ENCODE results near the gene GLE1.

The GLE1 gene

DNA sequence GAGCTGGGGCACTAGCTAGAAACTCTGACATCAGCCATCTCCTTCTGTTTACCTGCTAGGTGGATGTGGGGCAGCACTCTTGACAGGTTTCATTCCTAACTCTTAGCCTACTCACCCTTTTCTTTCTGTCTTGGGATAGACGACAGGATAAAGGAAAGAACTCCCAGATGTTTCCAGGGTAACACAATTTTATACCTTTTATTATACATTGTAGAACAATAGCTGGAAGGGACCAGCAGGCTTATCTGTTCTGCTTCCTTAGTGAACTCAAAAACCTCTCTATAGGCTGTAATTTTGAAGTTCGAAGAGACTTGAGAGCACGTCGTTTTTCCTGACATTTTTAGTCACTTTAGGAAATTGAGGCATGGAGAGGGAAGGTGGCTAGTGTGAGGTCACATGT is 61.1 kb downstream of the GLE1 start:
- TF ChIP-seq MYC (IDR thresholded peaks at IDR 0.05; ENCODE audit: low read depth, low read length) (no peak), POLR2A (IDR thresholded peaks at IDR 0.05; ENCODE audit: extremely low read depth, insufficient read length) (no peak)
- TF ChIP-seq, protein P1, sequence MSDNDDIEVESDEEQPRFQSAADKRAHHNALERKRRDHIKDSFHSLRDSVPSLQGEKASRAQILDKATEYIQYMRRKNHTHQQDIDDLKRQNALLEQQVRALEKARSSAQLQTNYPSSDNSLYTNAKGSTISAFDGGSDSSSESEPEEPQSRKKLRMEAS (IDR thresholded peaks at IDR 0.05; ENCODE audit: low read depth, low read length), result no peak
- TF ChIP-seq, protein P2, sequence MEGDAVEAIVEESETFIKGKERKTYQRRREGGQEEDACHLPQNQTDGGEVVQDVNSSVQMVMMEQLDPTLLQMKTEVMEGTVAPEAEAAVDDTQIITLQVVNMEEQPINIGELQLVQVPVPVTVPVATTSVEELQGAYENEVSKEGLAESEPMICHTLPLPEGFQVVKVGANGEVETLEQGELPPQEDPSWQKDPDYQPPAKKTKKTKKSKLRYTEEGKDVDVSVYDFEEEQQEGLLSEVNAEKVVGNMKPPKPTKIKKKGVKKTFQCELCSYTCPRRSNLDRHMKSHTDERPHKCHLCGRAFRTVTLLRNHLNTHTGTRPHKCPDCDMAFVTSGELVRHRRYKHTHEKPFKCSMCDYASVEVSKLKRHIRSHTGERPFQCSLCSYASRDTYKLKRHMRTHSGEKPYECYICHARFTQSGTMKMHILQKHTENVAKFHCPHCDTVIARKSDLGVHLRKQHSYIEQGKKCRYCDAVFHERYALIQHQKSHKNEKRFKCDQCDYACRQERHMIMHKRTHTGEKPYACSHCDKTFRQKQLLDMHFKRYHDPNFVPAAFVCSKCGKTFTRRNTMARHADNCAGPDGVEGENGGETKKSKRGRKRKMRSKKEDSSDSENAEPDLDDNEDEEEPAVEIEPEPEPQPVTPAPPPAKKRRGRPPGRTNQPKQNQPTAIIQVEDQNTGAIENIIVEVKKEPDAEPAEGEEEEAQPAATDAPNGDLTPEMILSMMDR (IDR thresholded peaks at IDR 0.05; ENCODE audit: low read depth, low read length), result no peak
- H3K4me3 ChIP-seq (ENCODE audit: low read depth, low read length), result no peak overlapping the region
- no peak for DNase-seq (ENCODE audit: low read depth)

DNA sequence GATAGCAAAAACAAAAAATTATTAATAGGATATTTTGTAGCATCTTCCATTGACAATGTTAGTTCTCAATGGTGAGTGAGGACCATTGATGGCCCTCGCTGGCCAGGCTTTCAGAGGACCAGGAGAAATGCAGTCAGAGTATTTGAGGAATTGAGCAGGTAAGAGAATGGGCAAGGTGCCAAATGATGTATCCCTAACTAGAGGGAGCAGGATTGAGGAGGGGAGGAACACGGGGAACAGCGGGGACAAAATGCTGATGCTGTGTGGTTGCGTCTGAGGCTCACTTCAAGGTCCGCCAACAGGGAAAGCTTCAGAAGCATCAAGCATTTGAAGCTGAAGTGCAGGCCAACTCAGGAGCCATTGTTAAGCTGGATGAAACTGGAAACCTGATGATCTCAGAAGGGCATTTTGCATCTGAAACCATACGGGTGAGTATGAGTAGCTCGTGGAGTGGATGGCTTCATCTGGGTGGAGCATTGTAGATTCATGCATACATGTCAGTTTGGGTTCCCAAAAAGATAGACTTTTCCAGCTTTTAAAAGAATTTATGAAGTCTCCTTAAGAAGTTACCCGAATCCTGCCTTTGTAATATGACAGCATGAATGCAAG is 64.1 kb downstream of the GLE1 start:
- H3K4me3 ChIP-seq (ENCODE audit: low read depth, low read length), result no peak overlapping the region
- no peak for DNase-seq (ENCODE audit: low read depth)
- no peak for TF ChIP-seq POLR2A (IDR thresholded peaks at IDR 0.05; ENCODE audit: extremely low read depth, insufficient read length)
- TF ChIP-seq, protein P1 (IDR thresholded peaks at IDR 0.05; ENCODE audit: low read depth, low read length), result no peak
- TF ChIP-seq, protein P2 (IDR thresholded peaks at IDR 0.05; ENCODE audit: low read depth, low read length), result no peak
- no peak for TF ChIP-seq MYC (IDR thresholded peaks at IDR 0.05; ENCODE audit: low read depth, low read length)

DNA sequence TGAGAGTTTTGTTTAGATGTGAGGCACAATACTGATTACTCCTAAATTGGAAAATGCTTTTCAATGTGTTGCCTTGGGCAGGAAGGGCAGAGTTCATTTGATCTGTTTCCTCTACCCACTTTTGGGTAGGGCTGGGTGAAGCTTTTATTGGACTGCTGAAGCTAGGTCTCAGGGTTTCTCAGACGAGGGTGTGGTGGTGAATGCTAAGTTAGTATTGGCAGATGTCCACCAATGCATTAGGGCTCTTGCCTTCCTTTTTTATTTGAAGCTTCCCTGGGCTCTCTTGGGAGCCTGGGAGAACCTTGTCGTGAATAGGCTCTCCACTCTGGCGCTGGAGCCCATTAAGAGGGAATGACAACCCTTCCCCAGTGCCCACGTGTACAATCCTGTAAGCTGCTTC is 71.0 kb downstream of the GLE1 start:
- TF ChIP-seq POLR2A (IDR thresholded peaks at IDR 0.05; ENCODE audit: extremely low read depth, insufficient read length), result no peak
- TF ChIP-seq, protein P2 (IDR thresholded peaks at IDR 0.05; ENCODE audit: low read depth, low read length), result no peak
- TF ChIP-seq, protein P1 (IDR thresholded peaks at IDR 0.05; ENCODE audit: low read depth, low read length), result no peak
- TF ChIP-seq MYC (IDR thresholded peaks at IDR 0.05; ENCODE audit: low read depth, low read length), result no peak
- no peak for DNase-seq (ENCODE audit: low read depth)
- no peak overlapping the region for H3K4me3 ChIP-seq (ENCODE audit: low read depth, low read length)

DNA sequence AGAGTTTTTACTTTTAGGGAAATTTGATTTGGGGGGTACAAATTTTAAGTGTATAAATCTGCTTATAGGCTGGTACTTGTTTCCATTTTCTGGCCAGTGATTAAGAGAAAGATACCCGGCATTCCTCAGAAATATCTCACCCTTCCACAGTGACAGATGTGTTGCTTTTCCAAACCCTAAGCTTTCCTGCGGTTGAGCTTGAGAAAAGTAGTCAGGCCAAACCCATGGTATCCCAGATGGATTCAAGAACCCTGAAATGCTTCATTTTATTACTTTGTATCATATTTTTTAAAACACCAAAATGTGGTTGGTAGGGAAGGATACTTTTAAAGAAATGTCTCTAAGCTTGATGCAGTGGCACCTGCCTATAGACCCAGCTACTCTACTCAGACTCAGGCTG is 71.4 kb downstream of the GLE1 start:
- TF ChIP-seq, protein P2 (IDR thresholded peaks at IDR 0.05; ENCODE audit: low read depth, low read length), result no peak
- TF ChIP-seq POLR2A (IDR thresholded peaks at IDR 0.05; ENCODE audit: extremely low read depth, insufficient read length) (no peak), MYC (IDR thresholded peaks at IDR 0.05; ENCODE audit: low read depth, low read length) (no peak)
- TF ChIP-seq, protein P1 (IDR thresholded peaks at IDR 0.05; ENCODE audit: low read depth, low read length), result no peak
- DNase-seq (ENCODE audit: low read depth), result no peak
- H3K4me3 ChIP-seq (ENCODE audit: low read depth, low read length), result no peak overlapping the region

DNA sequence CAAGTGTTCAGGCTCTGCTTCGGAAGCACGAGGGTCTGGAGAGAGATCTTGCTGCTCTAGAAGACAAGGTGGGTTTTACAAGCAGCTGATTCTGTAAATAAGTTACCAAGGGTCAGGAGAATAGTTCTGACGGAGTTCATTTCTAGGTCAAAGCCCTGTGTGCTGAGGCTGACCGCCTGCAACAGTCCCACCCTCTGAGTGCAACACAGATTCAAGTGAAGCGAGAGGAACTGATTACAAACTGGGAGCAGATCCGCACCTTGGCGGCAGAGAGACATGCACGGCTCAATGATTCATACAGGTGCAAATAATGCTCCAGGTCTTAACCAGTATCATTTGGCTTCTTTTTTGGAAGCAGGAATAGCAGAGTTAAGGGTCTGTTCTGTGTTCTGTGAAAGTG is 72.7 kb downstream of the GLE1 start:
- no peak overlapping the region for H3K4me3 ChIP-seq (ENCODE audit: low read depth, low read length)
- DNase-seq (ENCODE audit: low read depth), result no peak
- no peak for TF ChIP-seq POLR2A (IDR thresholded peaks at IDR 0.05; ENCODE audit: extremely low read depth, insufficient read length)
- TF ChIP-seq, protein P2 (IDR thresholded peaks at IDR 0.05; ENCODE audit: low read depth, low read length), result no peak
- TF ChIP-seq, protein P1 (IDR thresholded peaks at IDR 0.05; ENCODE audit: low read depth, low read length), result no peak
- TF ChIP-seq MYC (IDR thresholded peaks at IDR 0.05; ENCODE audit: low read depth, low read length), result no peak
